ENCODE measurements around the gene PRND. TPM values are rescaled to one million over a fixed set of nuclear protein-coding genes. Genes with fewer than 3 reads are reported as not detected.

The PRND gene
- total RNA-seq, 1 donor, result not detected

- no peak overlapping the region for H3K27ac ChIP-seq (ENCODE audit: low read depth, low read length)
Measured at GRCh38 chr20:4677846-4678245, 43.9 kb upstream of the PRND start.

GRCh38 chr20:4681401-4681800 lies 40.3 kb upstream of the PRND start:
- Histone ChIP-seq H3K27me3 (ENCODE audit: insufficient read depth, low read length) (peaks cover 6% of the 10 kb centered on the region), H3K4me2 (ENCODE audit: insufficient read depth, low read length) (no peak overlapping the region), H3K79me2 (ENCODE audit: insufficient read depth, low read length) (peaks cover 13% of the 10 kb centered on the region), H3K9me3 (ENCODE audit: low read depth, low read length) (no peaks in the 10 kb centered on the region), H3K36me3 (ENCODE audit: insufficient read depth, low read length) (no peaks in the 10 kb centered on the region), H3K4me1 (ENCODE audit: insufficient read depth, low read length) (peaks cover 17% of the 10 kb centered on the region), H3K4me3 (ENCODE audit: insufficient read depth, low read length) (no peak overlapping the region), H2AFZ (ENCODE audit: low read length) (no peak overlapping the region), H3K27ac (ENCODE audit: low read depth, low read length) (no peak overlapping the region), H4K20me1 (ENCODE audit: insufficient read depth, low read length) (no peaks in the 10 kb centered on the region)
- DNase-seq (ENCODE audit: insufficient read length, low spot score, missing footprints), result no peak
- no peak for TF ChIP-seq CTCF (IDR thresholded peaks at IDR 0.05; ENCODE audit: extremely low read depth, low read depth, low read length)

More at GRCh38 chr20:4677846-4678245, 43.9 kb upstream of the PRND start:
- Histone ChIP-seq H3K4me1 (ENCODE audit: insufficient read depth, low read length) (peaks cover 4% of the 10 kb centered on the region), H3K79me2 (ENCODE audit: insufficient read depth, low read length) (no peaks in the 10 kb centered on the region), H3K9me3 (ENCODE audit: low read depth, low read length) (no peaks in the 10 kb centered on the region), H2AFZ (ENCODE audit: low read length) (no peak overlapping the region), H3K4me2 (ENCODE audit: insufficient read depth, low read length) (no peak overlapping the region), H3K4me3 (ENCODE audit: insufficient read depth, low read length) (no peak overlapping the region), H3K36me3 (ENCODE audit: insufficient read depth, low read length) (no peaks in the 10 kb centered on the region), H3K27me3 (ENCODE audit: insufficient read depth, low read length) (peaks cover 8% of the 10 kb centered on the region), H4K20me1 (ENCODE audit: insufficient read depth, low read length) (no peaks in the 10 kb centered on the region)
- no peak for TF ChIP-seq CTCF (IDR thresholded peaks at IDR 0.05; ENCODE audit: extremely low read depth, low read depth, low read length)
- no peak for DNase-seq (ENCODE audit: insufficient read length, low spot score, missing footprints)

GRCh38 chr20:4681991-4682401 lies 39.7 kb upstream of the PRND start:
- Histone ChIP-seq H3K79me2 (ENCODE audit: insufficient read depth, low read length) (peaks cover 16% of the 10 kb centered on the region), H3K4me3 (ENCODE audit: insufficient read depth, low read length) (no peak overlapping the region), H3K4me1 (ENCODE audit: insufficient read depth, low read length) (peaks cover 17% of the 10 kb centered on the region), H2AFZ (ENCODE audit: low read length) (no peak overlapping the region), H4K20me1 (ENCODE audit: insufficient read depth, low read length) (no peaks in the 10 kb centered on the region), H3K9me3 (ENCODE audit: low read depth, low read length) (no peaks in the 10 kb centered on the region), H3K27me3 (ENCODE audit: insufficient read depth, low read length) (peaks cover 6% of the 10 kb centered on the region), H3K27ac (ENCODE audit: low read depth, low read length) (no peak overlapping the region), H3K4me2 (ENCODE audit: insufficient read depth, low read length) (no peak overlapping the region), H3K36me3 (ENCODE audit: insufficient read depth, low read length) (no peaks in the 10 kb centered on the region)
- no peak for DNase-seq (ENCODE audit: insufficient read length, low spot score, missing footprints)
- no peak for TF ChIP-seq CTCF (IDR thresholded peaks at IDR 0.05; ENCODE audit: extremely low read depth, low read depth, low read length)

- Histone ChIP-seq H3K36me3 (ENCODE audit: insufficient read depth, low read length) (no peaks in the 10 kb centered on the region), H3K27me3 (ENCODE audit: insufficient read depth, low read length) (peaks cover 6% of the 10 kb centered on the region), H3K27ac (ENCODE audit: low read depth, low read length) (no peak overlapping the region), H3K4me3 (ENCODE audit: insufficient read depth, low read length) (no peak overlapping the region), H4K20me1 (ENCODE audit: insufficient read depth, low read length) (peaks cover 5% of the 10 kb centered on the region), H3K79me2 (ENCODE audit: insufficient read depth, low read length) (peaks cover 22% of the 10 kb centered on the region), H3K4me1 (ENCODE audit: insufficient read depth, low read length) (peaks cover 22% of the 10 kb centered on the region), H3K4me2 (ENCODE audit: insufficient read depth, low read length) (no peak overlapping the region), H3K9me3 (ENCODE audit: low read depth, low read length) (no peaks in the 10 kb centered on the region), H2AFZ (ENCODE audit: low read length) (no peak overlapping the region)
- TF ChIP-seq CTCF (IDR thresholded peaks at IDR 0.05; ENCODE audit: extremely low read depth, low read depth, low read length), result no peak
- DNase-seq (ENCODE audit: insufficient read length, low spot score, missing footprints), result no peak
Measured at GRCh38 chr20:4682682-4683081, 39.0 kb upstream of the PRND start.

All from osteoblast (primary cell).